CD4-positive, alpha-beta T cell treated with Interleukin-1 beta for 1 hour (primary cell): Measurements from ENCODE around the gene NEUROD4.

ENCODE experiments used
- DNase-seq, 2 donors: peaks; one replicate each; pipeline ENCODE4 v3.0.0-alpha.2; 2020 to 2022

The NEUROD4 gene

GRCh38 chr12:55061024-55061423, 41.2 kb downstream of the NEUROD4 start:
- no peak for DNase-seq

- DNase-seq = no peak
These were observed 43.5 kb downstream of the NEUROD4 start for GRCh38 chr12:55063291-55063690.

- no peak for DNase-seq
These were observed 45.8 kb downstream of the NEUROD4 start for GRCh38 chr12:55065535-55065934.

- no peak for DNase-seq
These were observed 47.9 kb downstream of the NEUROD4 start for GRCh38 chr12:55067701-55068100.

GRCh38 chr12:55068416-55069010, 48.7 kb downstream of the NEUROD4 start:
- peak; percentile 19 to 54 for DNase-seq

GRCh38 chr12:55072083-55072482, 52.3 kb downstream of the NEUROD4 start:
- peak; percentile 79 to 81 for DNase-seq

GRCh38 chr12:55073043-55074022, 53.6 kb downstream of the NEUROD4 start:
- peak; percentile 72 to 77 for DNase-seq

GRCh38 chr12:55074806-55075205, 55.0 kb downstream of the NEUROD4 start:
- peak in 1 of 2 donors; percentile 6 for DNase-seq
